ENCODE results near the gene EDC3. TPM values are rescaled to one million over a fixed set of nuclear protein-coding genes. Genes with fewer than 3 reads are reported as not detected.

Gene EDC3
- total RNA-seq, 2 experiments from 2014 or later = 11.0 to 11.1 TPM

DNA sequence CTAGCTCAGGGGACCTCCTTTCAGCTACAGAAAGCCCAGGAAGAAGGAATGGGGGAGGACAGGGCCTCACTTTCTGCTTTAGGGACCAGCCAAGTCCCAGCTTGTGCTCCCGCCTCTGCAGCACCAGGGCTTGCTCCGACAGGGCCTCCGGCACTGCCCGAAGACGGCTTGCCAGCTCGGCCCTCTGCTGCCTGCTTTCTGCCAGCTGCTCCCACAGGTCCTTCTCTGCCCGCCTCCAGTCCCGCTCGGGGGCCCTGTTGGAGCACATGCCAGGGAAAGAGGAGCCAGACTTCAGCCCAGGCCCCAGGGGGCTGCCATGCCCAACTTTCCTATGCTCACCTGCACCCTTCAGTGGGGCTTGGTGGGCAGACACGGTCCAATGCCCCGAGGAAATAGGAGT is 84.5 kb downstream of the EDC3 start:
- H3K9me3 ChIP-seq (ENCODE audit: control insufficient read depth in 1 of 2, insufficient read depth in 1 of 2, low read length in 2 of 2) = no peaks in the 10 kb centered on the region
- H3K36me3 ChIP-seq (ENCODE audit: insufficient read depth, low read length) = no peaks in the 10 kb centered on the region
- H3K4me3 Mint-ChIP-seq = no peak overlapping the region
- H3K27ac ChIP-seq (ENCODE audit: low read depth in 1 of 2, low read length in 2 of 2) = no peak overlapping the region
- intact Hi-C loops (cut with DNase I, micrococcal nuclease) = loop anchor here (5.0 to 10.0 kb wide), 6 partner anchors 69 to 1033 kb away; partner anchors contain the start of genes PML (in 2 of the 2), STOML1 (in 2 of the 2), ARID3B (in 1 of the 2) and IMP3 (in 1 of the 2)
- POLR2A ChIA-PET = interaction anchor here (0.5 kb wide), 1 partner anchor 327 kb away, joined by 3 read pairs; the partner anchor contains the start of gene COX5A
- H3K9me3 Mint-ChIP-seq = no peaks in the 10 kb centered on the region
- H3K27me3 ChIP-seq (ENCODE audit: control insufficient read depth in 1 of 2, insufficient read depth in 2 of 2, low read length in 2 of 2) = no peaks in the 10 kb centered on the region
- H3K27me3 Mint-ChIP-seq = no peaks in the 10 kb centered on the region
- H3K4me1 Mint-ChIP-seq (ENCODE audit: low read depth) = peaks cover 1% of the 10 kb centered on the region
- DNase-seq = no peak
- H3K27ac Mint-ChIP-seq = no peak overlapping the region
- CTCF ChIA-PET = no interaction called here
- TF ChIP-seq, protein P1, sequence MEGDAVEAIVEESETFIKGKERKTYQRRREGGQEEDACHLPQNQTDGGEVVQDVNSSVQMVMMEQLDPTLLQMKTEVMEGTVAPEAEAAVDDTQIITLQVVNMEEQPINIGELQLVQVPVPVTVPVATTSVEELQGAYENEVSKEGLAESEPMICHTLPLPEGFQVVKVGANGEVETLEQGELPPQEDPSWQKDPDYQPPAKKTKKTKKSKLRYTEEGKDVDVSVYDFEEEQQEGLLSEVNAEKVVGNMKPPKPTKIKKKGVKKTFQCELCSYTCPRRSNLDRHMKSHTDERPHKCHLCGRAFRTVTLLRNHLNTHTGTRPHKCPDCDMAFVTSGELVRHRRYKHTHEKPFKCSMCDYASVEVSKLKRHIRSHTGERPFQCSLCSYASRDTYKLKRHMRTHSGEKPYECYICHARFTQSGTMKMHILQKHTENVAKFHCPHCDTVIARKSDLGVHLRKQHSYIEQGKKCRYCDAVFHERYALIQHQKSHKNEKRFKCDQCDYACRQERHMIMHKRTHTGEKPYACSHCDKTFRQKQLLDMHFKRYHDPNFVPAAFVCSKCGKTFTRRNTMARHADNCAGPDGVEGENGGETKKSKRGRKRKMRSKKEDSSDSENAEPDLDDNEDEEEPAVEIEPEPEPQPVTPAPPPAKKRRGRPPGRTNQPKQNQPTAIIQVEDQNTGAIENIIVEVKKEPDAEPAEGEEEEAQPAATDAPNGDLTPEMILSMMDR (IDR thresholded peaks at IDR 0.05) = no peak
- H3K4me3 ChIP-seq (ENCODE audit: low read length) = no peak overlapping the region
- H3K36me3 Mint-ChIP-seq (ENCODE audit: low read depth) = peaks cover 10% of the 10 kb centered on the region
- peaks cover 19% of the 10 kb centered on the region for H3K4me1 ChIP-seq (ENCODE audit: insufficient read depth, low read length)
- no peak for ATAC-seq (ENCODE audit: poor library complexity)

DNA sequence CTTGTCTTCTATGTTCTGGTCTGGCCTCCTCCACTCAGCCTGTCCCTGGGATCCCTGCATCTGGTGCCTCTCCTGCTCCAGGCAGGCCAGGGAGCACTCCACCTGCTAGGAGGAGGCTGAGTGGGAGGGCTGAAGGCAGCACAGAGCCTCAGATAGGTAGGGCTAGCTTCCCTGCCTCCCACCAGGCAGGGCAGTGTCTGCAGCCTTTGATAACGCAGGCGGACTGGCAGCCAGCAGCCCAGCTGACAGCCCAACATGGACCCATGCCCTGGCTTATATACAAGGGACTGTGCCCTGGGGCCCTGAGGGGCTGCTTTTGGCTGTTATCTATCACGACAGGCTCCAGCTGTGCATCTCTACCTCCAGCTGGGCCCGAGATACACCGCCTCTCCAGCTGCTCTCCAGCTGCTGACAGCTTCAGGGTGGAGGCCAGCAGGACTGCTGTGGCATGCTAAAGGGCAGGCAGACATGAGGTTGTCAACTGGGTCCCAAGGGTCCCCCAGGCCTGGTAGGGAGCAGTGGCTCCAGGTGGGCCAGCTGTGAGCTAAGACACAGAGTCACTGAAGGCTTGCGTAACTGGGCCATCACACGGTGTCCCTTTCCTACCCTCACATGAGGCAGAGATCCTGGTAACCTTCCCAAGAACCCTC is 85.4 kb downstream of the EDC3 start:
- Mint-ChIP-seq H3K27ac (no peak overlapping the region), H3K9me3 (no peaks in the 10 kb centered on the region), H3K4me3 (no peak overlapping the region), H3K36me3 (ENCODE audit: low read depth) (peaks cover 7% of the 10 kb centered on the region), H3K4me1 (ENCODE audit: low read depth) (no peaks in the 10 kb centered on the region), H3K27me3 (no peaks in the 10 kb centered on the region)
- ChIA-PET POLR2A (no interaction called here), CTCF (no interaction called here)
- Histone ChIP-seq H3K27me3 (ENCODE audit: control insufficient read depth in 1 of 2, insufficient read depth in 2 of 2, low read length in 2 of 2) (no peaks in the 10 kb centered on the region), H3K4me3 (ENCODE audit: low read length) (no peak overlapping the region), H3K9me3 (ENCODE audit: control insufficient read depth in 1 of 2, insufficient read depth in 1 of 2, low read length in 2 of 2) (no peaks in the 10 kb centered on the region), H3K4me1 (ENCODE audit: insufficient read depth, low read length) (peaks cover 14% of the 10 kb centered on the region), H3K27ac (ENCODE audit: low read depth in 1 of 2, low read length in 2 of 2) (no peak overlapping the region), H3K36me3 (ENCODE audit: insufficient read depth, low read length) (no peaks in the 10 kb centered on the region)
- TF ChIP-seq, protein P1 (IDR thresholded peaks at IDR 0.05) = no peak
- DNase-seq (no peak), ATAC-seq (ENCODE audit: poor library complexity) (no peak)
- intact Hi-C loops (cut with DNase I, micrococcal nuclease) = loop anchor here (5.0 to 10.0 kb wide), 6 partner anchors 68 to 1034 kb away; partner anchors contain the start of genes PML (in 2 of the 2), STOML1 (in 2 of the 2), ARID3B (in 1 of the 2) and IMP3 (in 1 of the 2)

DNA sequence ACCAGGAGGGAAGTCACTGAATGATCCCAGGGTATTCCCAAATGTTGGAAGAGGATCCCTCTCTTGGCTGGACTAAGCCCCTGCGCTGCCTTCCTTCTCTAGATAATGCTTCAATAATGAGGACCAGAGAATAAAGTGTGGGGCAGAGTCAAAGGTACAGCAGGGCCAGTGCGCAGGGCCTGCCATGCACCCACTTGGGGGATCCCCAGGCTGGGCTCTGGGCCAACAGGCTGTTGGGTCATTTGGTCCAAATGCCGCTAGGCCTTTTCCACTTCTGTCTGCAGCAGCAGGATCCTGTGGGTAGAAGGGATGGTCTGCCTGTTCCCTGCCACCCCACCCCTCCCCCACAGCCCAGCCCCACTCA is 85.9 kb downstream of the EDC3 start:
- H3K4me3 ChIP-seq (ENCODE audit: low read length) = no peak overlapping the region
- intact Hi-C loops (cut with DNase I, micrococcal nuclease) = loop anchor here (5.0 to 10.0 kb wide), 6 partner anchors 68 to 1035 kb away; partner anchors contain the start of genes PML (in 2 of the 2), STOML1 (in 2 of the 2), ARID3B (in 1 of the 2) and IMP3 (in 1 of the 2)
- Mint-ChIP-seq H3K4me3 (no peak overlapping the region), H3K36me3 (ENCODE audit: low read depth) (peaks cover 3% of the 10 kb centered on the region), H3K27ac (no peak overlapping the region), H3K27me3 (no peaks in the 10 kb centered on the region), H3K9me3 (no peaks in the 10 kb centered on the region), H3K4me1 (ENCODE audit: low read depth) (no peaks in the 10 kb centered on the region)
- TF ChIP-seq, protein P1 (IDR thresholded peaks at IDR 0.05) = no peak
- H3K9me3 ChIP-seq (ENCODE audit: control insufficient read depth in 1 of 2, insufficient read depth in 1 of 2, low read length in 2 of 2) = no peaks in the 10 kb centered on the region
- peaks cover 11% of the 10 kb centered on the region for H3K4me1 ChIP-seq (ENCODE audit: insufficient read depth, low read length)
- no peak for ATAC-seq (ENCODE audit: poor library complexity)
- DNase-seq = no peak
- H3K27me3 ChIP-seq (ENCODE audit: control insufficient read depth in 1 of 2, insufficient read depth in 2 of 2, low read length in 2 of 2) = no peaks in the 10 kb centered on the region
- no peaks in the 10 kb centered on the region for H3K36me3 ChIP-seq (ENCODE audit: insufficient read depth, low read length)
- CTCF ChIA-PET = no interaction called here
- no peak overlapping the region for H3K27ac ChIP-seq (ENCODE audit: low read depth in 1 of 2, low read length in 2 of 2)
- POLR2A ChIA-PET = no interaction called here
